ENCODE results near the gene MROH2B. TPM values are rescaled to one million over a fixed set of nuclear protein-coding genes. Genes with fewer than 3 reads are reported as not detected.
A peak's percentile ranks its signal among the peaks of the same experiment; 100 is the strongest.

The MROH2B gene
- total and polyA plus RNA-seq, 8 donors = 0.20 to 2.7 (median 0.63) TPM; not detected in 2

DNA sequence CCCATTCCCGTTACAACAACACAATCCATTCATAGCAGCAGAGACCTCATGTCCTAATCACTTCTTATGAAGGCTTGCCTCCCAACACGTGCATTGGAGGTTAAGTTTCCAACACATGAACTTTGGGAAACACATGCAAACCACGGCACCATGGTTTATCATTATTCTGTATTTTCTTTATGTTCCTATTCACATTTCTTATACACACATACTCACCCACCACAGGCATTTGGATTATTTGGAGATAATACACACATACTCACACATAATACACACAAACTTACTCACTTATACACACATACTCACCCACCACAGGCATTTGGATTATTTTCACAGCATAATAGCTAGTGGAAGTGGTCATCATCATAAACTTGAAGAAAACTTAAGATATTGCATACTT lies 86.3 kb downstream of the MROH2B start:
- H3K36me3 ChIP-seq = no peaks in the 10 kb centered on the region
- ATAC-seq = no peak
- TF ChIP-seq CTCF (IDR thresholded peaks at IDR 0.05) = no peak
- no peak overlapping the region for H3K4me3 ChIP-seq
- H3K27ac ChIP-seq = no peak overlapping the region
- intact Hi-C loops (cut with DNase I) = no loop called here
- no peaks in the 10 kb centered on the region for H3K4me1 ChIP-seq
- DNase-seq = no peak
- peaks cover 0 to 2% of the 10 kb centered on the region in 2 donors for H3K9me3 ChIP-seq
- no peaks in the 10 kb centered on the region for H3K27me3 ChIP-seq

DNA sequence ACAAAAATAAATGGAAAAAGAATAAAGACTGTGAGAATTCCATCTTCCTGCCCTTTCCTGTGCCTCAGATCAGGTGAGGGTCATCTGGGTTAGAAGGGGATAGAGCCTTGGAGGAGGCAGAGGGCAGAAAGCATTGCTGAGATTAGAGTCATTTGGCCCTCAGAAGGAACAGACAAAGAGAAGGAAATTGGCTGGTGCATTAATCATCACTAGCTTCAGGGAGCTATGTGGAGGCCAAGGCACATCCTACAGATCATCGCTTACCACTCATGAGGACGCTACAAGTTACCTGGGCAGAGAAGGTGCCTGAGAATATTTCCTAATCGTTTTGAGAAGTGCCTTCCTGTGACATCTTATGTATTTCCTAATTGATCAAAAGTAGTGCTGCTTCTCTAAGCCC lies 87.4 kb downstream of the MROH2B start:
- Histone ChIP-seq H3K9me3 (peaks cover 0 to 2% of the 10 kb centered on the region in 2 donors), H3K36me3 (no peaks in the 10 kb centered on the region), H3K27ac (no peak overlapping the region), H3K4me3 (no peak overlapping the region), H3K27me3 (no peaks in the 10 kb centered on the region), H3K4me1 (no peaks in the 10 kb centered on the region)
- DNase-seq (no peak), ATAC-seq (no peak)
- intact Hi-C loops (cut with DNase I) = no loop called here
- TF ChIP-seq CTCF (IDR thresholded peaks at IDR 0.05) = no peak

DNA sequence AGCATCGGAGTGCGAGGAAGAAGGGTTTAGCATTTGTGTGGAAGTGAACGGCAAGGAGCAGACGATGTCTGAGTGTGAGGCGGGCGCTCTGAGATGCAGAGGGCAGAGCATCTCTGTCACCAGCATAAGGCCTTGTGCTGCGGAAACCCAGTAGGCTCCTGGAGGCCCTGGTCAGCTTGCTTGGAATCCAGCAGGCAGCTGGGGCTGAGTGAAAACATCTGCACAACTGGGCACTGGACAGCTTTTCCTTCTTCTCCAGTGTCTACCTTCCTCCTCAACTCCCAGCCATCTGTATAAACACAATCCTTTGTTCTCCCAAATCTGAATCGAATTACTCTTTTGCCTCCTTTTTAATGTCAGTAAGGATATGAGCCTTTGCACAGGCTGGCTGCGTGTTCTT lies 89.7 kb downstream of the MROH2B start:
- Histone ChIP-seq H3K4me3 (no peak overlapping the region), H3K36me3 (no peaks in the 10 kb centered on the region), H3K9me3 (no peaks in the 10 kb centered on the region), H3K27ac (no peak overlapping the region), H3K27me3 (no peaks in the 10 kb centered on the region), H3K4me1 (no peaks in the 10 kb centered on the region)
- no peak for ATAC-seq
- no peak for TF ChIP-seq CTCF (IDR thresholded peaks at IDR 0.05)
- intact Hi-C loops (cut with DNase I) = no loop called here
- peak in 2 of 4 donors; percentile 30 to 51 for DNase-seq

- no peaks in the 10 kb centered on the region for H3K36me3 ChIP-seq
- no peak overlapping the region for H3K4me3 ChIP-seq
- no peak for TF ChIP-seq CTCF (IDR thresholded peaks at IDR 0.05)
- H3K9me3 ChIP-seq = no peaks in the 10 kb centered on the region
- no peaks in the 10 kb centered on the region for H3K4me1 ChIP-seq
- H3K27me3 ChIP-seq = no peaks in the 10 kb centered on the region
- DNase-seq (no peak), ATAC-seq (no peak)
- no peak overlapping the region for H3K27ac ChIP-seq
- intact Hi-C loops (cut with DNase I) = no loop called here
Observed at GRCh38 chr5:40976836-40977235, 94.3 kb downstream of the MROH2B start.

GRCh38 chr5:40976041-40976440 lies 95.1 kb downstream of the MROH2B start:
- TF ChIP-seq CTCF (IDR thresholded peaks at IDR 0.05) = no peak

More at GRCh38 chr5:40976041-40976440, 95.1 kb downstream of the MROH2B start:
- DNase-seq (no peak), ATAC-seq (no peak)
- no peak overlapping the region for H3K27ac ChIP-seq
- no peak overlapping the region for H3K4me3 ChIP-seq
- H3K9me3 ChIP-seq = no peaks in the 10 kb centered on the region
- no peaks in the 10 kb centered on the region for H3K4me1 ChIP-seq
- H3K36me3 ChIP-seq = no peaks in the 10 kb centered on the region
- H3K27me3 ChIP-seq = no peaks in the 10 kb centered on the region
- intact Hi-C loops (cut with DNase I) = no loop called here
